ENCODE measurements around the gene TNFSF12.
A peak's percentile ranks its signal among the peaks of the same experiment; 100 is the strongest.

Gene TNFSF12

GRCh38 chr17:7563115-7563869 is 14.4 kb downstream of the TNFSF12 start:
- H3K27me3 ChIP-seq (ENCODE audit: insufficient read depth, low read depth) = no peaks in the 10 kb centered on the region
- no peak overlapping the region for H3K4me3 ChIP-seq (IDR thresholded peaks at IDR 0.05; ENCODE audit: insufficient read depth, low read depth, low read length)
- no peak overlapping the region for H3K27ac ChIP-seq
- H3K4me1 ChIP-seq (ENCODE audit: low read depth, poor library complexity, severe bottlenecking) = no peaks in the 10 kb centered on the region
- TF ChIP-seq, protein P1, sequence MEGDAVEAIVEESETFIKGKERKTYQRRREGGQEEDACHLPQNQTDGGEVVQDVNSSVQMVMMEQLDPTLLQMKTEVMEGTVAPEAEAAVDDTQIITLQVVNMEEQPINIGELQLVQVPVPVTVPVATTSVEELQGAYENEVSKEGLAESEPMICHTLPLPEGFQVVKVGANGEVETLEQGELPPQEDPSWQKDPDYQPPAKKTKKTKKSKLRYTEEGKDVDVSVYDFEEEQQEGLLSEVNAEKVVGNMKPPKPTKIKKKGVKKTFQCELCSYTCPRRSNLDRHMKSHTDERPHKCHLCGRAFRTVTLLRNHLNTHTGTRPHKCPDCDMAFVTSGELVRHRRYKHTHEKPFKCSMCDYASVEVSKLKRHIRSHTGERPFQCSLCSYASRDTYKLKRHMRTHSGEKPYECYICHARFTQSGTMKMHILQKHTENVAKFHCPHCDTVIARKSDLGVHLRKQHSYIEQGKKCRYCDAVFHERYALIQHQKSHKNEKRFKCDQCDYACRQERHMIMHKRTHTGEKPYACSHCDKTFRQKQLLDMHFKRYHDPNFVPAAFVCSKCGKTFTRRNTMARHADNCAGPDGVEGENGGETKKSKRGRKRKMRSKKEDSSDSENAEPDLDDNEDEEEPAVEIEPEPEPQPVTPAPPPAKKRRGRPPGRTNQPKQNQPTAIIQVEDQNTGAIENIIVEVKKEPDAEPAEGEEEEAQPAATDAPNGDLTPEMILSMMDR (conservative IDR thresholded peaks at IDR 0.05; ENCODE audit: low read depth, low read length) = no peak
- H3K4me2 ChIP-seq = peak overlapping the region; percentile 42; the same call in 1 of the 2 replicates
- H3K9ac ChIP-seq = no peak overlapping the region
- H3K79me2 ChIP-seq (ENCODE audit: insufficient read depth, low read depth) = peaks cover 8% of the 10 kb centered on the region; the same call in 1 of the 2 replicates
- H3K36me3 ChIP-seq (ENCODE audit: insufficient read depth) = no peaks in the 10 kb centered on the region
- H4K20me1 ChIP-seq (ENCODE audit: insufficient read depth) = no peaks in the 10 kb centered on the region
- no peak overlapping the region for H2AFZ ChIP-seq (ENCODE audit: low read depth)

DNA sequence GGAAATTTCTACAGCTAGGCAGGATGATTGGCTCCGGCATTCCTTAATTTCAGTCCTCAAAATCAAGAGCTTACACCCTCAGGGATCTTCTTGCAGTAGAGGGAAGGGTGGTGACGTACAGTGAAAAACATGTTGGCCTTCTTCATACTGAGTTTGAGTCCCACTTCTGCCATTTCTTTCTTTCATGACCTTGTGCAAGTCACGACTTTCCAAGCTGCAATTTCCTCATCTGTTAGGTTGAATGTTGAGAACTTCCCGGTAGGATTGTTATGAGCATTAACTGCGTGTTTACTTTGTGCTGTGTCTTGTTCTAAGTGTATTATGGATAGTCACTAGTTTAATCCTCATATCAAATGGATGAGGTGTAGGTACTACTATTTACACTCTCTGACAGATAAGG is 20.7 kb downstream of the TNFSF12 start:
- no peaks in the 10 kb centered on the region for H4K20me1 ChIP-seq (ENCODE audit: insufficient read depth)
- TF ChIP-seq, protein P1 (conservative IDR thresholded peaks at IDR 0.05; ENCODE audit: low read depth, low read length) = no peak
- no peaks in the 10 kb centered on the region for H3K36me3 ChIP-seq (ENCODE audit: insufficient read depth)
- H3K4me2 ChIP-seq = no peak overlapping the region
- H3K27ac ChIP-seq = no peak overlapping the region
- peaks cover under 1% of the 10 kb centered on the region for H3K4me1 ChIP-seq (ENCODE audit: low read depth, poor library complexity, severe bottlenecking)
- no peak overlapping the region for H3K9ac ChIP-seq
- no peak overlapping the region for H3K4me3 ChIP-seq (IDR thresholded peaks at IDR 0.05; ENCODE audit: insufficient read depth, low read depth, low read length)
- no peaks in the 10 kb centered on the region for H3K27me3 ChIP-seq (ENCODE audit: insufficient read depth, low read depth)
- H3K79me2 ChIP-seq (ENCODE audit: insufficient read depth, low read depth) = peaks cover 18% of the 10 kb centered on the region
- H2AFZ ChIP-seq (ENCODE audit: low read depth) = no peak overlapping the region

DNA sequence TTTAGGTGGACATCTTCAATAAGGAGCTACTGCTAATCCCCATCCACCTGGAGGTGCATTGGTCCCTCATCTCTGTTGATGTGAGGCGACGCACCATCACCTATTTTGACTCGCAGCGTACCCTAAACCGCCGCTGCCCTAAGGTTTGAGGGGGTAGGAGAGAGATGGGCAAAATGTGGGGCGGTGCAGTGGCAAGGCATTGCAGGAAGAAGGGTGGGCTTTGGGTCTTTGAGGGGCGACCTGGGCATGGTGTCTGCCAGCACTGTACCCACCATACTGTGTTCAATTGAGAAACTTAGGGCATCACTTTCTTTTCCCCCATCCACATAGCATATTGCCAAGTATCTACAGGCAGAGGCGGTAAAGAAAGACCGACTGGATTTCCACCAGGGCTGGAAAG is 21.5 kb downstream of the TNFSF12 start:
- Histone ChIP-seq H3K4me3 (IDR thresholded peaks at IDR 0.05; ENCODE audit: insufficient read depth, low read depth, low read length) (no peak overlapping the region), H4K20me1 (ENCODE audit: insufficient read depth) (no peaks in the 10 kb centered on the region), H3K27me3 (ENCODE audit: insufficient read depth, low read depth) (no peaks in the 10 kb centered on the region), H3K27ac (no peak overlapping the region), H2AFZ (ENCODE audit: low read depth) (no peak overlapping the region), H3K36me3 (ENCODE audit: insufficient read depth) (no peaks in the 10 kb centered on the region), H3K79me2 (ENCODE audit: insufficient read depth, low read depth) (peaks cover 25% of the 10 kb centered on the region), H3K9ac (no peak overlapping the region), H3K4me1 (ENCODE audit: low read depth, poor library complexity, severe bottlenecking) (peaks cover 9% of the 10 kb centered on the region), H3K4me2 (no peak overlapping the region)
- TF ChIP-seq, protein P1 (conservative IDR thresholded peaks at IDR 0.05; ENCODE audit: low read depth, low read length) = no peak

DNA sequence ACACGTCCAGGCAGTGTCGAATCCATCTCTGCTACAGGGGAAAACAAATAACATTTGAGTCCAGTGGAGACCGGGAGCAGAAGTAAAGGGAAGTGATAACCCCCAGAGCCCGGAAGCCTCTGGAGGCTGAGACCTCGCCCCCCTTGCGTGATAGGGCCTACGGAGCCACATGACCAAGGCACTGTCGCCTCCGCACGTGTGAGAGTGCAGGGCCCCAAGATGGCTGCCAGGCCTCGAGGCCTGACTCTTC is 23.4 kb downstream of the TNFSF12 start:
- H3K79me2 ChIP-seq (ENCODE audit: insufficient read depth, low read depth) = peaks cover 31% of the 10 kb centered on the region
- no peak overlapping the region for H3K4me3 ChIP-seq (IDR thresholded peaks at IDR 0.05; ENCODE audit: insufficient read depth, low read depth, low read length)
- H4K20me1 ChIP-seq (ENCODE audit: insufficient read depth) = no peaks in the 10 kb centered on the region
- H2AFZ ChIP-seq (ENCODE audit: low read depth) = no peak overlapping the region
- H3K9ac ChIP-seq = peak overlapping the region; percentile 22; the same call in 1 of the 2 replicates
- H3K36me3 ChIP-seq (ENCODE audit: insufficient read depth) = no peaks in the 10 kb centered on the region
- TF ChIP-seq, protein P1 (conservative IDR thresholded peaks at IDR 0.05; ENCODE audit: low read depth, low read length) = no peak
- H3K4me1 ChIP-seq (ENCODE audit: low read depth, poor library complexity, severe bottlenecking) = peaks cover 11% of the 10 kb centered on the region
- H3K4me2 ChIP-seq = no peak overlapping the region; the same call in 1 of the 2 replicates
- no peak overlapping the region for H3K27ac ChIP-seq
- H3K27me3 ChIP-seq (ENCODE audit: insufficient read depth, low read depth) = no peaks in the 10 kb centered on the region
